Astrocyte of the cerebellum (primary cell): ENCODE results near the gene PPP2R2B.

Experiments used
- DNase-seq: peaks from one replicate; pipeline ENCODE4 v3.0.0-alpha.2; 2011; ENCODE audit warnings: low read depth
- H3K4me3 ChIP-seq: 2 replicates; pipeline ENCODE4 v1.5.1; 2011; ENCODE audit warnings: mild to moderate bottlenecking, low read depth, low read length, moderate library complexity
- CTCF ChIP-seq: IDR thresholded peaks from 2 replicates; pipeline ENCODE4 v1.5.1; 2012; ENCODE audit warnings: low read length, low read depth, moderate library complexity, mild to moderate bottlenecking; ENCODE audit errors: missing control alignments
- in situ Hi-C: cut with HindIII; loops from 2 replicates; pipeline ENCODE4 v1.10.0; 2017; ENCODE audit warnings: low sequenced_read_pairs

PPP2R2B gene

GRCh38 chr5:146902471-146902870 is 23.9 kb upstream of the PPP2R2B start:
- DNase-seq = no peak
- H3K4me3 ChIP-seq = no peak overlapping the region
- TF ChIP-seq CTCF = no peak
- in situ Hi-C loops = no loop called here

GRCh38 chr5:146897061-146897460 is 18.5 kb upstream of the PPP2R2B start:
- no peak overlapping the region for H3K4me3 ChIP-seq
- TF ChIP-seq CTCF = no peak
- in situ Hi-C loops = no loop called here
- DNase-seq = no peak

- no peak for DNase-seq
- in situ Hi-C loops = no loop called here
- no peak for TF ChIP-seq CTCF
Observed at GRCh38 chr5:146894753-146895521, 16.4 kb upstream of the PPP2R2B start.

GRCh38 chr5:146893991-146894390 is 15.4 kb upstream of the PPP2R2B start:
- in situ Hi-C loops = no loop called here
- no peak overlapping the region for H3K4me3 ChIP-seq
- DNase-seq = no peak

More at GRCh38 chr5:146894753-146895521, 16.4 kb upstream of the PPP2R2B start:
- H3K4me3 ChIP-seq = no peak overlapping the region

DNA sequence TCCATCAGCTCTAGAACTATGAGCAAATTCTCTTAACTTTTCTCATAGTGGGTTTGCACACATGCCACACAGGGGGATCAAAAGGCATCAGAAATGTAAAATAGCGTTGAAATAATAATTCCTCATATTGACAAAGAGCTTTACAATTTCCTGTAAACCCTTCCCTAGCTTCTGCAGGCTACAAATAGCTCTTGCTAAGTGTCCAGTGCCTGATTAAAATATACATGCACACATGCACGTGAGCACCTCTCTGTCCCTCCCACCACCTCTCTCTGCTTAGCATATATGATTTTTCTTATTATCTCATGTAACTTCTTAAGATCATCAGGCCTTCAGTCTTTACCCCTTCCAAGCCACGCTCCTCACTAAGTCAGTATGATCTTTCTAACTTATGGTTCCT is 13.7 kb upstream of the PPP2R2B start:
- TF ChIP-seq CTCF = no peak
- no peak for DNase-seq
- in situ Hi-C loops = no loop called here
- H3K4me3 ChIP-seq = no peak overlapping the region

More at GRCh38 chr5:146893991-146894390, 15.4 kb upstream of the PPP2R2B start:
- TF ChIP-seq CTCF = no peak

GRCh38 chr5:146891511-146891910 is 13.0 kb upstream of the PPP2R2B start:
- H3K4me3 ChIP-seq = no peak overlapping the region
- in situ Hi-C loops = no loop called here
- TF ChIP-seq CTCF = no peak
- DNase-seq = no peak
